Thyroid gland (tissue), 4 donors: Measurements from ENCODE around the gene ZNF467. TPM values are rescaled to one million over a fixed set of nuclear protein-coding genes. Genes with fewer than 3 reads are reported as not detected.

Experiments
- DNase-seq, 2 donors: peaks; one replicate each; pipeline ENCODE4 v3.0.0-alpha.2; 2019
- H3K27ac ChIP-seq, 3 donors: fragments of 200-600 bp; sonication (generic); 1 replicate in 2 of 3; 2 replicates in 1 of 3; pipeline ENCODE4 v1.5.1; 2016 to 2019; ENCODE audit warnings: mild to moderate bottlenecking in 1 of 3, moderate library complexity in 1 of 3
- H3K27me3 ChIP-seq: fragments of 200-600 bp; sonication (generic); one replicate; pipeline ENCODE4 v1.5.1; 2019
- H3K36me3 ChIP-seq, 2 donors: fragments of 200-600 bp; sonication (generic); one replicate each; pipeline ENCODE4 v1.5.1; 2016 to 2019
- H3K4me1 ChIP-seq, 2 donors: fragments of 200-600 bp; sonication (generic); one replicate each; pipeline ENCODE4 v1.5.1; 2017 to 2019
- H3K4me3 ChIP-seq, 3 donors: fragments of 200-600 bp; sonication (generic); replicated peaks in 1 of 3; 1 replicate in 2 of 3; 2 replicates in 1 of 3; pipeline ENCODE4 v1.5.1; 2016; ENCODE audit warnings: mild to moderate bottlenecking in 1 of 3
- H3K9me3 ChIP-seq: fragments of 200-600 bp; sonication (generic); one replicate; pipeline ENCODE4 v1.5.1; 2017
- POLR2A ChIP-seq, 2 donors: fragments of 450-650 bp; IDR thresholded peaks; one replicate each; pipeline ENCODE4 v1.6.1; 2017; ENCODE audit warnings: antibody characterized with exemption in 2 of 2, mild to moderate bottlenecking in 2 of 2, moderate library complexity in 1 of 2
- WGBS, 2 donors: methylation state at CpG; one replicate each; pipeline ENCODE4 v1.1.5; 2017; 5-methylcytosine and 5-hydroxymethylcytosine counted together
- intact Hi-C: fragments of 100-400 bp; cut with DNase I; formaldehyde crosslinking; loops from one replicate; pipeline ENCODE4 v1.15.1; 2023
- total RNA-seq, 4 donors: library from RNA; depleted of rRNA; stranded (reverse); fragments of >200 nt; gene quantifications; one replicate each; pipeline ENCODE4 v1.2.3, GENCODE V29; 2016
- TF ChIP-seq, protein P1 (sequence below), 6 experiments: fragments of 200-600 bp in 3 of 6; fragments of 450-650 bp in 3 of 6; sonication (generic) in 3 of 6; IDR thresholded peaks; one replicate each; pipeline ENCODE4 v1.5.1; 2016 to 2019; ENCODE audit warnings: antibody characterized with exemption in 6 of 6, mild to moderate bottlenecking in 2 of 6, inconsistent platforms in 1 of 6, moderate library complexity in 1 of 6

ZNF467 gene
- total RNA-seq, 4 donors from 2014 or later: 11.8 to 18.8 (median 15.5) TPM

- Histone ChIP-seq H3K4me1 (peaks cover 0 to 2% of the 10 kb centered on the region in 2 donors), H3K4me3 (no peak overlapping the region), H3K27me3 (no peaks in the 10 kb centered on the region), H3K9me3 (no peaks in the 10 kb centered on the region), H3K36me3 (peaks cover 23 to 30% of the 10 kb centered on the region in 2 donors), H3K27ac (no peak overlapping the region)
- intact Hi-C loops: no loop called here
- DNase-seq: no peak
- 93 to 97% methylated on average over 15 to 16 of the region's 16 CpGs for WGBS, 2 donors
- TF ChIP-seq, protein P1, sequence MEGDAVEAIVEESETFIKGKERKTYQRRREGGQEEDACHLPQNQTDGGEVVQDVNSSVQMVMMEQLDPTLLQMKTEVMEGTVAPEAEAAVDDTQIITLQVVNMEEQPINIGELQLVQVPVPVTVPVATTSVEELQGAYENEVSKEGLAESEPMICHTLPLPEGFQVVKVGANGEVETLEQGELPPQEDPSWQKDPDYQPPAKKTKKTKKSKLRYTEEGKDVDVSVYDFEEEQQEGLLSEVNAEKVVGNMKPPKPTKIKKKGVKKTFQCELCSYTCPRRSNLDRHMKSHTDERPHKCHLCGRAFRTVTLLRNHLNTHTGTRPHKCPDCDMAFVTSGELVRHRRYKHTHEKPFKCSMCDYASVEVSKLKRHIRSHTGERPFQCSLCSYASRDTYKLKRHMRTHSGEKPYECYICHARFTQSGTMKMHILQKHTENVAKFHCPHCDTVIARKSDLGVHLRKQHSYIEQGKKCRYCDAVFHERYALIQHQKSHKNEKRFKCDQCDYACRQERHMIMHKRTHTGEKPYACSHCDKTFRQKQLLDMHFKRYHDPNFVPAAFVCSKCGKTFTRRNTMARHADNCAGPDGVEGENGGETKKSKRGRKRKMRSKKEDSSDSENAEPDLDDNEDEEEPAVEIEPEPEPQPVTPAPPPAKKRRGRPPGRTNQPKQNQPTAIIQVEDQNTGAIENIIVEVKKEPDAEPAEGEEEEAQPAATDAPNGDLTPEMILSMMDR (IDR thresholded peaks at IDR 0.05): no peak
- TF ChIP-seq POLR2A (IDR thresholded peaks at IDR 0.05): no peak
Measured at GRCh38 chr7:149721084-149721601, 52.2 kb downstream of the ZNF467 start.

GRCh38 chr7:149720372-149721083, 52.9 kb downstream of the ZNF467 start:
- TF ChIP-seq POLR2A (IDR thresholded peaks at IDR 0.05): no peak
- TF ChIP-seq, protein P1 (IDR thresholded peaks at IDR 0.05): no peak
- 82 to 83% methylated on average over 11 to 16 of the region's 22 CpGs for WGBS, 2 donors
- H3K36me3 ChIP-seq: peaks cover 23 to 28% of the 10 kb centered on the region in 2 donors

DNA sequence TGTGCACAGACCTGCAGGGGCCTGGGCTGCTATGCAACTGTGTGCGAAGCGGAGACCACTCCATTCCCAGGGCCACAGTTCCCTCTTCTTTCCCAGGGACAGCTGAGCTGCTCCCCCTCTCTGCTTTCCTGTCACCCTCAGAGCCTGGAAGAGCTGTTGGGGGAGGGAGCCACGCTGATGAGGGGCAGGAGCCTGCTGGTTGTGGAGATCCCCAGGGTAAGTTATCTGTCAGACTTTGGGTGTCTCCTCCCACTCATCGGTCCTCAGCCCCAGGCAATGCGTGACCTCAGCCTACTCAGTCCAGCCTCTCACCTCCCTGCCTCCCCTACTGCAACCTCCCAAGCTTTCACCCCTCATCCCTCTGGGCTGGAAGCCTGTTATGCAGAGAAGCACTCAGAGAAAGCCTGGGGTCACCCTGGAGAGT, 53.5 kb downstream of the ZNF467 start:
- Histone ChIP-seq H3K4me3 (no peak overlapping the region), H3K36me3 (peaks cover 22 to 23% of the 10 kb centered on the region in 2 donors), H3K9me3 (no peaks in the 10 kb centered on the region), H3K4me1 (peaks cover 10 to 14% of the 10 kb centered on the region in 2 donors), H3K27ac (no peak overlapping the region), H3K27me3 (no peaks in the 10 kb centered on the region)
- TF ChIP-seq, protein P1 (IDR thresholded peaks at IDR 0.05): no peak
- no peak for TF ChIP-seq POLR2A (IDR thresholded peaks at IDR 0.05)
- intact Hi-C loops: loop anchor here (5.0 kb wide), 1 partner anchor 47 kb away; no protein-coding TSS in a partner anchor
- 80 to 90% methylated on average over 5 of the region's 5 CpGs for WGBS, 2 donors
- no peak for DNase-seq

More at GRCh38 chr7:149720372-149721083, 52.9 kb downstream of the ZNF467 start:
- no peak overlapping the region for H3K27ac ChIP-seq
- no peaks in the 10 kb centered on the region for H3K27me3 ChIP-seq
- peaks cover 4 to 8% of the 10 kb centered on the region in 2 donors for H3K4me1 ChIP-seq
- no peak overlapping the region for H3K4me3 ChIP-seq
- intact Hi-C loops: no loop called here
- H3K9me3 ChIP-seq: no peaks in the 10 kb centered on the region
- no peak for DNase-seq

GRCh38 chr7:149719050-149719899, 54.1 kb downstream of the ZNF467 start:
- intact Hi-C loops: loop anchor here (5.0 kb wide), 1 partner anchor 48 kb away; no protein-coding TSS in a partner anchor
- DNase-seq: no peak
- 92% methylated on average over 29 of the region's 29 CpGs for WGBS, 2 donors

More at GRCh38 chr7:149719050-149719899, 54.1 kb downstream of the ZNF467 start:
- no peaks in the 10 kb centered on the region for H3K27me3 ChIP-seq
- H3K9me3 ChIP-seq: no peaks in the 10 kb centered on the region
- peaks cover 11 to 15% of the 10 kb centered on the region in 2 donors for H3K4me1 ChIP-seq
- H3K4me3 ChIP-seq: no peak overlapping the region
- TF ChIP-seq, protein P1 (IDR thresholded peaks at IDR 0.05): no peak
- TF ChIP-seq POLR2A (IDR thresholded peaks at IDR 0.05): no peak
- no peak overlapping the region for H3K27ac ChIP-seq
- peaks cover 19 to 23% of the 10 kb centered on the region in 2 donors for H3K36me3 ChIP-seq
